Epithelial cell of esophagus (primary cell): Measurements from ENCODE around the gene TECPR1.

Source experiments
- DNase-seq: peaks from one replicate; pipeline ENCODE4 v3.0.0; 2010; ENCODE audit warnings: low read depth
- H3K4me3 ChIP-seq: 2 replicates; pipeline ENCODE4 v1.5.1; 2011; ENCODE audit warnings: mild to moderate bottlenecking, low read length, control low read depth
- TF ChIP-seq, protein P1 (sequence below): IDR thresholded peaks from 2 replicates; pipeline ENCODE4 v1.5.1; 2011; ENCODE audit warnings: low read depth, mild to moderate bottlenecking, low read length, control low read depth, inconsistent platforms; ENCODE audit not compliant: insufficient read depth; ENCODE audit errors: missing control alignments

Gene TECPR1

DNA sequence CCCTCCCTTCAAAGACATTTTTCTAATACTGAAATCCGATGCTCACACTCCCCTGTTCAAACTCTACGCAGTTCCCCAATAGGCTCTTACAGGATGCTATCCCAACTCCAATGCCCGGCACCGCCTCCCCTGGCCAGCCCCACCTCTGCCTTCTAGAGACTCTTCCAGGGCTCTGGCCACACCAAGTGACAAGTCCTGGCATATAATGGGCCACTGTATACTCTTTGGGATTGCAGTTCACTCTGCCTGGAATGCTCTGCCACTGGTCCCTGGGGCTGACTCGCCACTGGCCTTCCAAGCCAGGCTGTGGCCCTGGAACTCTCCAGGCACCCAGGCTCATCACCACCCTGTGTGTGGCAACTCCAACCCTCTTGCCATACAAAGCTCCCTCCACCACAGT lies 26.4 kb upstream of the TECPR1 start:
- TF ChIP-seq, protein P1, sequence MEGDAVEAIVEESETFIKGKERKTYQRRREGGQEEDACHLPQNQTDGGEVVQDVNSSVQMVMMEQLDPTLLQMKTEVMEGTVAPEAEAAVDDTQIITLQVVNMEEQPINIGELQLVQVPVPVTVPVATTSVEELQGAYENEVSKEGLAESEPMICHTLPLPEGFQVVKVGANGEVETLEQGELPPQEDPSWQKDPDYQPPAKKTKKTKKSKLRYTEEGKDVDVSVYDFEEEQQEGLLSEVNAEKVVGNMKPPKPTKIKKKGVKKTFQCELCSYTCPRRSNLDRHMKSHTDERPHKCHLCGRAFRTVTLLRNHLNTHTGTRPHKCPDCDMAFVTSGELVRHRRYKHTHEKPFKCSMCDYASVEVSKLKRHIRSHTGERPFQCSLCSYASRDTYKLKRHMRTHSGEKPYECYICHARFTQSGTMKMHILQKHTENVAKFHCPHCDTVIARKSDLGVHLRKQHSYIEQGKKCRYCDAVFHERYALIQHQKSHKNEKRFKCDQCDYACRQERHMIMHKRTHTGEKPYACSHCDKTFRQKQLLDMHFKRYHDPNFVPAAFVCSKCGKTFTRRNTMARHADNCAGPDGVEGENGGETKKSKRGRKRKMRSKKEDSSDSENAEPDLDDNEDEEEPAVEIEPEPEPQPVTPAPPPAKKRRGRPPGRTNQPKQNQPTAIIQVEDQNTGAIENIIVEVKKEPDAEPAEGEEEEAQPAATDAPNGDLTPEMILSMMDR, result no peak
- no peak overlapping the region for H3K4me3 ChIP-seq
- no peak for DNase-seq

- TF ChIP-seq, protein P1, result no peak
- no peak overlapping the region for H3K4me3 ChIP-seq
Measured at GRCh38 chr7:98276241-98276761, 24.3 kb upstream of the TECPR1 start.

DNA sequence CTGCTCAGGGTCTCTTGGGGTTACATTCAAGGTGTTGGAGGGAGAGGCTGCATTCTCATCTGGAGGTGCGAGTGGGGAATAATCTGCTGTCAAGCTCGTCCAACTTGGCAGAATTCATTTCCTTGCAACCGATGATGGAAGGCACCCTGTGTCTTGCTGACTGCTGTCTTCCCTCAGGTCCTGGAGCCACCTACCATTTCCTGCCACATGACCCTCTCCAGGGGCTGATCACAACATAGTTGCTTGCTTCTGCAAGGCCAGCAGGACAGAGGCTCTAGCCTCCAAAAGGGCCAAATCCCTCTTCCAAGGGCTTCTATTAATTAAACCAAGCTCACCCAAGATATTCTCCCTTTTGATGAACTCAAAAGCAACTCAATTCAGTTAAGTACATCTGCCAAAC lies 15.3 kb upstream of the TECPR1 start:
- no peak overlapping the region for H3K4me3 ChIP-seq
- no peak for DNase-seq
- TF ChIP-seq, protein P1, result no peak

More at GRCh38 chr7:98276241-98276761, 24.3 kb upstream of the TECPR1 start:
- no peak for DNase-seq

GRCh38 chr7:98266840-98267239 lies 14.8 kb upstream of the TECPR1 start:
- no peak overlapping the region for H3K4me3 ChIP-seq
- peak; percentile 28 for DNase-seq
- TF ChIP-seq, protein P1, result peak; percentile 51

GRCh38 chr7:98265841-98266271 lies 13.8 kb upstream of the TECPR1 start:
- DNase-seq, result no peak
- no peak overlapping the region for H3K4me3 ChIP-seq

GRCh38 chr7:98257701-98258100 lies 5.7 kb upstream of the TECPR1 start:
- TF ChIP-seq, protein P1, result no peak
- DNase-seq, result no peak
- H3K4me3 ChIP-seq, result no peak overlapping the region

More at GRCh38 chr7:98265841-98266271, 13.8 kb upstream of the TECPR1 start:
- TF ChIP-seq, protein P1, result no peak

DNA sequence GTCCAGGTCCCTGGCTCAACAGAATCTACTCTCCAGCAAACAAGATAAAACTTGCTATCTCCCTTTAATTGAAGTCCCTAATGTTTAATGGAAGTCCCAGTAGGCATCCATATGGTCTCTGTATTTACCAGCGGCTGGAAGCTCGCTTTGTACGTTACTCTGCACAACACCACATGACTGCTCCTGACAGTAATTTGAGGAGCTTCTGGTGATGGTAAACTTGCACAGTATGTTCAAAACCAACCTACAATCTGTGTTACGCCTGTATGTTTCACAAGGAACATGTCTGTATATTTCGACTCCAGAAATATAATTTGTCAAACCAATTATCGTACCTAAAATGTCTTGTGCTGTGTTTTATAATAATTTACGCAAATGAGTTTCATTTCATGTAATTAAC lies 4.4 kb upstream of the TECPR1 start:
- H3K4me3 ChIP-seq, result no peak overlapping the region
- no peak for DNase-seq
- TF ChIP-seq, protein P1, result no peak
